HepG2 (cell line): ENCODE results near the gene TTLL10. TPM values are rescaled to one million over a fixed set of nuclear protein-coding genes. Genes with fewer than 3 reads are reported as not detected.

Experiments used
- EED ChIP-seq: sonication (generic); formaldehyde crosslinking; IDR thresholded peaks from 2 replicates; pipeline ENCODE4 v1.5.0; 2020; ENCODE audit warnings: mild to moderate bottlenecking, missing genetic modification reagents
- ELF4 ChIP-seq: sonication (generic); formaldehyde crosslinking; IDR thresholded peaks from 2 replicates; pipeline ENCODE4 v1.5.0; 2020; ENCODE audit warnings: missing genetic modification reagents, mild to moderate bottlenecking, moderate library complexity, borderline replicate concordance
- GLI4 ChIP-seq: sonication (generic); formaldehyde crosslinking; IDR thresholded peaks from 2 replicates; pipeline ENCODE4 v1.5.1; 2020; ENCODE audit warnings: missing genetic modification reagents, mild to moderate bottlenecking, moderate library complexity, borderline replicate concordance
- MBD4 ChIP-seq: IDR thresholded peaks from 2 replicates; pipeline ENCODE4 v1.6.1; 2012; ENCODE audit warnings: low read length, inconsistent platforms, borderline replicate concordance
- MYC ChIP-seq: sonication (generic); formaldehyde crosslinking; IDR thresholded peaks from 2 replicates; pipeline ENCODE4 v1.9.0; 2021; ENCODE audit warnings: missing genetic modification reagents, borderline replicate concordance
- MZF1 ChIP-seq: sonication (generic); formaldehyde crosslinking; IDR thresholded peaks from 2 replicates; pipeline ENCODE4 v1.8.1; 2023; ENCODE audit warnings: mild to moderate bottlenecking, missing genetic modification reagents, borderline replicate concordance
- NCOR1 ChIP-seq: fragments of 200-600 bp; sonication (generic); IDR thresholded peaks from 2 replicates; pipeline ENCODE4 v1.7.0; 2017; ENCODE audit warnings: antibody characterized with exemption, low read length, borderline replicate concordance
- NFKB2 ChIP-seq: sonication (generic); formaldehyde crosslinking; IDR thresholded peaks from 2 replicates; pipeline ENCODE4 v1.4.0; 2020; ENCODE audit warnings: missing genetic modification reagents, borderline replicate concordance
- PITX1 ChIP-seq: sonication (generic); formaldehyde crosslinking; IDR thresholded peaks from 2 replicates; pipeline ENCODE4 v1.5.1; 2020; ENCODE audit warnings: mild to moderate bottlenecking, missing genetic modification reagents
- TGIF2 ChIP-seq: IDR thresholded peaks from 2 replicates; pipeline ENCODE4 v1.6.1; 2016; ENCODE audit warnings: control low read depth, missing compliant biosample characterization
- ZFX ChIP-seq: sonication (generic); formaldehyde crosslinking; IDR thresholded peaks from 2 replicates; pipeline ENCODE4 v1.4.0; 2020; ENCODE audit warnings: mild to moderate bottlenecking, low read depth, missing genetic modification reagents, moderate library complexity
- ZNF296 ChIP-seq: sonication (generic); formaldehyde crosslinking; conservative IDR thresholded peaks from 2 replicates; pipeline ENCODE4 v1.5.0; 2020; ENCODE audit warnings: mild to moderate bottlenecking, missing genetic modification reagents
- ZNF484 ChIP-seq: sonication (generic); formaldehyde crosslinking; IDR thresholded peaks from 2 replicates; pipeline ENCODE4 v1.5.1; 2020; ENCODE audit warnings: mild to moderate bottlenecking, low read depth, missing genetic modification reagents, borderline replicate concordance
- ZNF564 ChIP-seq: sonication (generic); formaldehyde crosslinking; IDR thresholded peaks from 2 replicates; pipeline ENCODE4 v1.8.1; 2023; ENCODE audit warnings: mild to moderate bottlenecking, missing genetic modification reagents
- ZNF672 ChIP-seq: sonication (generic); formaldehyde crosslinking; IDR thresholded peaks from 2 replicates; pipeline ENCODE4 v1.8.1; 2022; ENCODE audit warnings: missing genetic modification reagents
- ZNF839 ChIP-seq: sonication (generic); formaldehyde crosslinking; IDR thresholded peaks from 2 replicates; pipeline ENCODE4 v1.4.0; 2020; ENCODE audit warnings: missing genetic modification reagents, mild to moderate bottlenecking, borderline replicate concordance
- polyA plus RNA-seq, 8 experiments: library from polyadenylated mRNA; depleted of rRNA in 3 of 8; stranded (reverse) in 7 of 8; unstranded in 1 of 8; fragments of >200 nt; fragmentation: Illumina TruSeq in 4 of 8; extraction: Trizol in 4 of 8; gene quantifications; 2 replicates each; pipeline versions ENCODE4 v1.2.1 to v1.2.3, GENCODE V29; 2011 to 2016; ENCODE audit warnings: low read depth in 4 of 8, missing spikeins in 1 of 8, mixed read lengths in 1 of 8; ENCODE audit not compliant: insufficient read depth in 1 of 8
- total RNA-seq, 5 experiments: library from RNA; depleted of rRNA; stranded (reverse); fragments of >200 nt; fragmentation: Illumina TruSeq; extraction: Trizol; gene quantifications; 2 replicates each; pipeline ENCODE4 v1.2.3, GENCODE V29; 2016; ENCODE audit warnings: low read depth in 1 of 5
- TF ChIP-seq, protein P1 (sequence below): sonication (generic); IDR thresholded peaks from 2 replicates; pipeline ENCODE4 v1.6.1; 2016; ENCODE audit warnings: low read depth, borderline replicate concordance
- TF ChIP-seq, protein P2 (sequence below): sonication (generic); formaldehyde crosslinking; IDR thresholded peaks from 2 replicates; pipeline ENCODE4 v1.5.0; 2020; ENCODE audit warnings: missing genetic modification reagents
- TF ChIP-seq, protein P3 (sequence below), 2 experiments: sonication (generic) in 1 of 2; formaldehyde crosslinking in 1 of 2; IDR thresholded peaks; 2 replicates each; pipeline versions ENCODE4 v1.4.0 to v1.6.1; 2016 to 2020; ENCODE audit warnings: borderline replicate concordance in 1 of 2, low read depth in 1 of 2, mild to moderate bottlenecking in 1 of 2, missing genetic modification reagents in 1 of 2
- TF ChIP-seq, protein P4 (sequence below): sonication (generic); formaldehyde crosslinking; IDR thresholded peaks from 2 replicates; pipeline ENCODE4 v1.9.0; 2021; ENCODE audit warnings: missing genetic modification reagents, borderline replicate concordance

Gene TTLL10
- total and polyA plus RNA-seq, 2 of the 13 experiments (the other 11 are each of a cell fraction or from before 2014, with no cell fraction given) = not detected

DNA sequence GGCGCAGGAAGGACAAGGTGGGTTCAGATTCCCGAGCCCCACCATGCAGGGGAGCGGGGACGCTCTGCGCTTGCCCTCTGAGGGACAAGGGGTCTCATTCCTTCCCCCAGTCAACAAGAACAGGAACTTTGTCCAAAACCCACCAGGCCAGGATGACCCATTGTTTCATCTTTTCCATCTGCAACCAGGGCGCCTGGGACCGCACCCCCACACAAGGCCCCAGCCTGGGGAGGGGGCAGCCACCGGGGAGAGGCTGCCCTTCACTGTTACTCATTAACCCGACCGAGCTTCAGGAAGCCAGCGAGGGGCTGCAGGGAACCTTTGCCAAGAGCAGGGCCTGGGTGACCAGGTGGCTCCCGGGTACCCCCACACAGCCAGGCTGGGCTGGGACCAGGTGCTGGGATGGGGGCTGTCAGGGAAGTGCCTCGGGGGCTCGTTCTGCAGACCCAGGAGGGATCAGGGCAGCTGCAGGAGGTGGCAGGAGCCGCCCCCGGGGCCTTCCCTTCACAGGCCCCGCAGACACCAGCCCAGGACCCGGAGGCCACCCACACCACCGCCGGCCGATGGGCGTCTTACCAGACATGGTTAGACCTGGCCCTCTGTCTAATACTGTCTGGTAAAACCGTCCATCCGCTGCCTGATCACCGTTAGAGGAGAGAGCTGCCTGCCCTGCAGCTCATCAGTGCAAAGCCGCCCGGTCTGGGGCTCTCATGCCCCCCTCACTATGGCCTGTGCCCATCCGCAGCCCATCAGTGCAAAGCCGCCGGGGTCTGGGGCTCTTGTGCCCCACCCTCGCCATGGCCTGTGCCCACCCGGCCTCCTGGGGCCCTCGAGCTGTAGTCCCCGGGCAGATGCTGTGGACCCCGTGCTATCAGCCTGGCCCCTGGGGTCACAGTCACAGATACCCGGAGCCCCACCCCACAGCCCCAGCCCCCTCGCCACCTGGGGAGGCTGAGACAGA is 4.9 kb upstream of the TTLL10 start (continued):
- TF ChIP-seq, protein P1, sequence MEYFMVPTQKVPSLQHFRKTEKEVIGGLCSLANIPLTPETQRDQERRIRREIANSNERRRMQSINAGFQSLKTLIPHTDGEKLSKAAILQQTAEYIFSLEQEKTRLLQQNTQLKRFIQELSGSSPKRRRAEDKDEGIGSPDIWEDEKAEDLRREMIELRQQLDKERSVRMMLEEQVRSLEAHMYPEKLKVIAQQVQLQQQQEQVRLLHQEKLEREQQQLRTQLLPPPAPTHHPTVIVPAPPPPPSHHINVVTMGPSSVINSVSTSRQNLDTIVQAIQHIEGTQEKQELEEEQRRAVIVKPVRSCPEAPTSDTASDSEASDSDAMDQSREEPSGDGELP = no peak
- TF ChIP-seq GLI4 (no peak), MBD4 (no peak), PITX1 (CRISPR knock-in tag) (no peak), ELF4 (CRISPR knock-in tag) (no peak), ZNF484 (no peak), TGIF2 (CRISPR knock-in tag) (no peak), ZNF839 (no peak), ZNF564 (no peak), MZF1 (CRISPR knock-in tag) (no peak), ZFX (CRISPR knock-in tag) (peak; percentile 75; the same call in 1 of the 2 replicates), MYC (CRISPR knock-in tag) (0 out of 2 replicates have a peak, but pooled peaks have one; percentile 18), EED (CRISPR knock-in tag) (no peak), ZNF672 (CRISPR knock-in tag) (no peak), ZNF296 (CRISPR knock-in tag) (no peak), NFKB2 (CRISPR knock-in tag) (no peak), NCOR1 (no peak)
- TF ChIP-seq, protein P2, sequence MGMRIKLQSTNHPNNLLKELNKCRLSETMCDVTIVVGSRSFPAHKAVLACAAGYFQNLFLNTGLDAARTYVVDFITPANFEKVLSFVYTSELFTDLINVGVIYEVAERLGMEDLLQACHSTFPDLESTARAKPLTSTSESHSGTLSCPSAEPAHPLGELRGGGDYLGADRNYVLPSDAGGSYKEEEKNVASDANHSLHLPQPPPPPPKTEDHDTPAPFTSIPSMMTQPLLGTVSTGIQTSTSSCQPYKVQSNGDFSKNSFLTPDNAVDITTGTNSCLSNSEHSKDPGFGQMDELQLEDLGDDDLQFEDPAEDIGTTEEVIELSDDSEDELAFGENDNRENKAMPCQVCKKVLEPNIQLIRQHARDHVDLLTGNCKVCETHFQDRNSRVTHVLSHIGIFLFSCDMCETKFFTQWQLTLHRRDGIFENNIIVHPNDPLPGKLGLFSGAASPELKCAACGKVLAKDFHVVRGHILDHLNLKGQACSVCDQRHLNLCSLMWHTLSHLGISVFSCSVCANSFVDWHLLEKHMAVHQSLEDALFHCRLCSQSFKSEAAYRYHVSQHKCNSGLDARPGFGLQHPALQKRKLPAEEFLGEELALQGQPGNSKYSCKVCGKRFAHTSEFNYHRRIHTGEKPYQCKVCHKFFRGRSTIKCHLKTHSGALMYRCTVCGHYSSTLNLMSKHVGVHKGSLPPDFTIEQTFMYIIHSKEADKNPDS = no peak
- TF ChIP-seq, protein P3, sequence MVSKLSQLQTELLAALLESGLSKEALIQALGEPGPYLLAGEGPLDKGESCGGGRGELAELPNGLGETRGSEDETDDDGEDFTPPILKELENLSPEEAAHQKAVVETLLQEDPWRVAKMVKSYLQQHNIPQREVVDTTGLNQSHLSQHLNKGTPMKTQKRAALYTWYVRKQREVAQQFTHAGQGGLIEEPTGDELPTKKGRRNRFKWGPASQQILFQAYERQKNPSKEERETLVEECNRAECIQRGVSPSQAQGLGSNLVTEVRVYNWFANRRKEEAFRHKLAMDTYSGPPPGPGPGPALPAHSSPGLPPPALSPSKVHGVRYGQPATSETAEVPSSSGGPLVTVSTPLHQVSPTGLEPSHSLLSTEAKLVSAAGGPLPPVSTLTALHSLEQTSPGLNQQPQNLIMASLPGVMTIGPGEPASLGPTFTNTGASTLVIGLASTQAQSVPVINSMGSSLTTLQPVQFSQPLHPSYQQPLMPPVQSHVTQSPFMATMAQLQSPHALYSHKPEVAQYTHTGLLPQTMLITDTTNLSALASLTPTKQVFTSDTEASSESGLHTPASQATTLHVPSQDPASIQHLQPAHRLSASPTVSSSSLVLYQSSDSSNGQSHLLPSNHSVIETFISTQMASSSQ (IDR thresholded peaks at IDR 0.05; ENCODE audit: low read depth) = peak; percentile 95
- TF ChIP-seq, protein P3 (CRISPR knock-in tag; IDR thresholded peaks at IDR 0.05; ENCODE audit: borderline replicate concordance) = peak; percentile 97
- TF ChIP-seq, protein P4, sequence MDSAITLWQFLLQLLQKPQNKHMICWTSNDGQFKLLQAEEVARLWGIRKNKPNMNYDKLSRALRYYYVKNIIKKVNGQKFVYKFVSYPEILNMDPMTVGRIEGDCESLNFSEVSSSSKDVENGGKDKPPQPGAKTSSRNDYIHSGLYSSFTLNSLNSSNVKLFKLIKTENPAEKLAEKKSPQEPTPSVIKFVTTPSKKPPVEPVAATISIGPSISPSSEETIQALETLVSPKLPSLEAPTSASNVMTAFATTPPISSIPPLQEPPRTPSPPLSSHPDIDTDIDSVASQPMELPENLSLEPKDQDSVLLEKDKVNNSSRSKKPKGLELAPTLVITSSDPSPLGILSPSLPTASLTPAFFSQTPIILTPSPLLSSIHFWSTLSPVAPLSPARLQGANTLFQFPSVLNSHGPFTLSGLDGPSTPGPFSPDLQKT (CRISPR knock-in tag) = no peak
